Uterus (tissue), 4 donors: ENCODE data around the gene DIO2. TPM values are rescaled to one million over a fixed set of nuclear protein-coding genes. Genes with fewer than 3 reads are reported as not detected.

Source experiments
- DNase-seq, 2 donors: peaks; one replicate each; pipeline ENCODE4 v3.0.0-alpha.2; 2019 to 2020
- H3K27ac ChIP-seq, 2 donors: fragments of 200-600 bp; sonication (generic); 1 replicate in 1 of 2; 2 replicates in 1 of 2; pipeline ENCODE4 v1.5.1; 2016 to 2018
- H3K27me3 ChIP-seq, 2 donors: fragments of 200-600 bp; sonication (generic); one replicate each; pipeline ENCODE4 v1.5.1; 2018 to 2019; ENCODE audit warnings: control low read depth in 1 of 2
- H3K36me3 ChIP-seq, 2 donors: fragments of 200-600 bp; sonication (generic); one replicate each; pipeline ENCODE4 v1.5.1; 2019; ENCODE audit warnings: control low read depth in 1 of 2
- H3K4me1 ChIP-seq, 2 donors: fragments of 200-600 bp; sonication (generic); one replicate each; pipeline ENCODE4 v1.5.1; 2018 to 2019; ENCODE audit warnings: control low read depth in 1 of 2
- H3K4me3 ChIP-seq, 2 donors: fragments of 200-600 bp; sonication (generic); 1 replicate in 1 of 2; 2 replicates in 1 of 2; pipeline ENCODE4 v1.5.1; 2018 to 2019; ENCODE audit warnings: mild to moderate bottlenecking in 1 of 2
- H3K9me3 ChIP-seq, 2 donors: fragments of 200-600 bp; sonication (generic); one replicate each; pipeline ENCODE4 v1.5.1; 2019; ENCODE audit warnings: control low read depth in 1 of 2
- POLR2A ChIP-seq, 2 donors: fragments of 450-650 bp; IDR thresholded peaks; one replicate each; pipeline ENCODE4 v1.6.1; 2016; ENCODE audit warnings: antibody characterized with exemption in 2 of 2, mild to moderate bottlenecking in 1 of 2, moderate library complexity in 1 of 2
- intact Hi-C: fragments of 100-400 bp; cut with DNase I; formaldehyde crosslinking; loops from one replicate; pipeline ENCODE4 v1.15.1; 2023; ENCODE audit warnings: low total_unique reads
- total RNA-seq, 4 donors: library from RNA; depleted of rRNA in 3 of 4; stranded (reverse); fragments of >200 nt in 3 of 4; gene quantifications; one replicate each; pipeline versions ENCODE4 v1.1.0 to v1.2.4, GENCODE V29; 2014 to 2023
- TF ChIP-seq, protein P1 (sequence below), 4 experiments: fragments of 200-600 bp in 2 of 4; fragments of 450-650 bp in 2 of 4; sonication (generic) in 2 of 4; IDR thresholded peaks; one replicate each; pipeline ENCODE4 v1.5.1; 2016 to 2019; ENCODE audit warnings: antibody characterized with exemption in 4 of 4, mild to moderate bottlenecking in 2 of 4, moderate library complexity in 1 of 4
- donor health status: DM: yes; HTN: yes; CAD: no.

Gene DIO2
- total RNA-seq, 4 donors from 2014 or later, result 0.15 to 6.2 (median 1.8) TPM; not detected in 1

GRCh38 chr14:80200093-80200492, 11.2 kb downstream of the DIO2 start:
- H3K27me3 ChIP-seq, result no peaks in the 10 kb centered on the region
- no peak overlapping the region for H3K4me3 ChIP-seq
- intact Hi-C loops, result no loop called here
- DNase-seq, result no peak
- no peaks in the 10 kb centered on the region for H3K36me3 ChIP-seq
- no peaks in the 10 kb centered on the region for H3K9me3 ChIP-seq
- TF ChIP-seq, protein P1, sequence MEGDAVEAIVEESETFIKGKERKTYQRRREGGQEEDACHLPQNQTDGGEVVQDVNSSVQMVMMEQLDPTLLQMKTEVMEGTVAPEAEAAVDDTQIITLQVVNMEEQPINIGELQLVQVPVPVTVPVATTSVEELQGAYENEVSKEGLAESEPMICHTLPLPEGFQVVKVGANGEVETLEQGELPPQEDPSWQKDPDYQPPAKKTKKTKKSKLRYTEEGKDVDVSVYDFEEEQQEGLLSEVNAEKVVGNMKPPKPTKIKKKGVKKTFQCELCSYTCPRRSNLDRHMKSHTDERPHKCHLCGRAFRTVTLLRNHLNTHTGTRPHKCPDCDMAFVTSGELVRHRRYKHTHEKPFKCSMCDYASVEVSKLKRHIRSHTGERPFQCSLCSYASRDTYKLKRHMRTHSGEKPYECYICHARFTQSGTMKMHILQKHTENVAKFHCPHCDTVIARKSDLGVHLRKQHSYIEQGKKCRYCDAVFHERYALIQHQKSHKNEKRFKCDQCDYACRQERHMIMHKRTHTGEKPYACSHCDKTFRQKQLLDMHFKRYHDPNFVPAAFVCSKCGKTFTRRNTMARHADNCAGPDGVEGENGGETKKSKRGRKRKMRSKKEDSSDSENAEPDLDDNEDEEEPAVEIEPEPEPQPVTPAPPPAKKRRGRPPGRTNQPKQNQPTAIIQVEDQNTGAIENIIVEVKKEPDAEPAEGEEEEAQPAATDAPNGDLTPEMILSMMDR (IDR thresholded peaks at IDR 0.05), result no peak
- no peak overlapping the region for H3K27ac ChIP-seq
- no peaks in the 10 kb centered on the region for H3K4me1 ChIP-seq

- TF ChIP-seq, protein P1 (IDR thresholded peaks at IDR 0.05), result no peak
- TF ChIP-seq POLR2A (IDR thresholded peaks at IDR 0.05), result no peak
- no peak for DNase-seq
- H3K27me3 ChIP-seq, result no peaks in the 10 kb centered on the region
- H3K4me3 ChIP-seq, result no peak overlapping the region
- H3K4me1 ChIP-seq, result no peaks in the 10 kb centered on the region
- H3K36me3 ChIP-seq, result no peaks in the 10 kb centered on the region
- intact Hi-C loops, result no loop called here
- no peak overlapping the region for H3K27ac ChIP-seq
- H3K9me3 ChIP-seq, result no peaks in the 10 kb centered on the region
Measured at GRCh38 chr14:80188571-80188970, 22.7 kb downstream of the DIO2 start.

DNA sequence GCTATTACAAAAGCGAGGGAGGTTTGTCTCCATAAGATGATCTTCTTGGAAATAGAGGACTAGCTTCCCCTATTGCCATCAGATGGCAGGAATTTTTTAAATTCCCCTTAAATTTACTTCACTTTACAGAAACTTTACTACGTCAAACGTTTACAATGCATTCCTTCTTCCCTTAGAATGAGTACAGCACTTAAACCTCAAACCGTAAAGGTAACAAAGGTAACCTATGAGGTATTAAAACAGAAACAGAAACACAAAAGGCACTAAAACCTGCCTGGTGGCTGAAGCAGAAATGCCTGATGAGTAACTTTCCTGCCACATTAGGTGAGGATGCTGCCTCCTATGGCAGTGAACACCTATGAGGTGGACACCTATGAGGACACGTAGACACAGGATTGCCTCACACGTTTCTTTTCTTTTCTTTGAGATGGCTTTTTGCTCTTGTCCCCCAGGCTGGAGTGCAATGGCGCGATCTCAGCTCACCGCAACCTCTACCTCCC, 25.0 kb downstream of the DIO2 start:
- Histone ChIP-seq H3K4me1 (no peaks in the 10 kb centered on the region), H3K36me3 (no peaks in the 10 kb centered on the region), H3K27ac (no peak overlapping the region), H3K9me3 (no peaks in the 10 kb centered on the region), H3K4me3 (no peak overlapping the region), H3K27me3 (no peaks in the 10 kb centered on the region)
- intact Hi-C loops, result no loop called here
- no peak for TF ChIP-seq POLR2A (IDR thresholded peaks at IDR 0.05)
- TF ChIP-seq, protein P1 (IDR thresholded peaks at IDR 0.05), result no peak
- DNase-seq, result no peak

DNA sequence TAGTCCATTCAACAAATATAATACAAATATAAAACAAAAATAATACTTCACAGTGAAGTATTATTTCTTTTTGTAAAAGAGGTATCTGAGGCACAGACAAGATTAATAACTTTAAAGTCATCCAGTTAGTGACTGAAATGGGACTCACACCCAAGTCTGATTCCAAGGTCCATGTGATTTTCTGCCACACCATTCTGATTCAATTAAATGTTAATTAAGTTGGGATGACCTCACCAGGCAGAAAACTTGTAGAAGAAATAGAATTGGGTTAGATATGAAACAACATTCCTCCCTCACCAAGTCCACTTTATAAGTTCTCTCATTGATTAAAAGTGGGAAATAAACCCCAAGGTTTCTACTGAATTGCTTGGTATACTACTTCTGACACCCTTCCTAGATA, 34.4 kb downstream of the DIO2 start:
- DNase-seq, result no peak
- Histone ChIP-seq H3K36me3 (no peaks in the 10 kb centered on the region), H3K27me3 (no peaks in the 10 kb centered on the region), H3K9me3 (no peaks in the 10 kb centered on the region), H3K27ac (no peak overlapping the region), H3K4me1 (no peaks in the 10 kb centered on the region), H3K4me3 (no peak overlapping the region)
- intact Hi-C loops, result no loop called here
- TF ChIP-seq, protein P1 (IDR thresholded peaks at IDR 0.05), result no peak
- no peak for TF ChIP-seq POLR2A (IDR thresholded peaks at IDR 0.05)

DNA sequence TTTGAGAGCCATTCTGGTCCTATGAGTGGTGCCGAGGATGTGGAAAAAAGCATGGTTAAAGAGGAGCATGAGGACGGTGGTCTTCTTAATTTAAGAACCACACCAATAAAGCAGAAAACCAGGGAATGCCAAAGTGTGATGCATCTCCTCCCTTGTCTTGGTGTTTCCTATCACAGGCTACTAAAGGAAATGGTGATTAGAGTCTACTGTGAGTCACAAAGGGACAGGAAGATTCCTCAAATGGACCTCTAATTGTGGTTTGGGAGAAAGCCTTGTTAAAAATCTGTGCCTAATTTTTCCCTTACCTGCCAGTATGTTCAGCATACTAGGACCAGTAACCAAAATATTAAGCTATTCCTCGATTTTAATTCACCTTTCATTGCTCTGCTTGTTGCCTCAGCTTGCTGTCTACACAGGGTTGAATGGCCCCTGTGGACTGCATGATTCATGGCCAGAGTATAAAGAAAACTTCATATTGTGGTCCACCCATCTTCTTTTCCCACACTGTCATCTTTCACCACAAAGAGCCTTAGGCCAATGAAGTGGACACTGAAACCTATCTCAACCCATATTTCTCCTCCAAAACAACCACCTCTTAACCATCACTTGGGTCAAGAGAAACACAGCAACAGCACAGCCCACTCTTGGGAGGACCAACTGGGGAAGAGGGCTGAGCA, 38.8 kb downstream of the DIO2 start:
- no peak for DNase-seq
- H3K4me3 ChIP-seq, result no peak overlapping the region

More for the DNA sequence above, 38.8 kb downstream of the DIO2 start:
- Histone ChIP-seq H3K27ac (no peak overlapping the region), H3K9me3 (no peaks in the 10 kb centered on the region), H3K36me3 (no peaks in the 10 kb centered on the region), H3K4me1 (no peaks in the 10 kb centered on the region), H3K27me3 (no peaks in the 10 kb centered on the region)
- intact Hi-C loops, result no loop called here
- TF ChIP-seq, protein P1 (IDR thresholded peaks at IDR 0.05), result no peak
- no peak for TF ChIP-seq POLR2A (IDR thresholded peaks at IDR 0.05)
